HCT116 (cell line): ENCODE data around the gene XK. TPM values are rescaled to one million over a fixed set of nuclear protein-coding genes. Genes with fewer than 3 reads are reported as not detected.

Source experiments
- ATAC-seq: fragments of 200-7000 bp; cut with Tn5 transposase; 2 replicates; pipeline ENCODE4 v1.9.1; 2020; ENCODE audit warnings: mild to moderate bottlenecking, moderate library complexity
- BruUV-seq: library from RNA; stranded (reverse); fragments of 400-500 nt; replicated peaks from 2 replicates; lab custom pipeline; 2021; lab: Mats Ljungman, UMichigan
- CTCF ChIA-PET: fragments of 300-600 bp; sonication (Branson Sonifier 250); formaldehyde crosslinking; loops from one replicate; lab custom pipeline; 2021; ENCODE audit warnings: antibody characterized with exemption; lab: Charles Lee
- POLR2A ChIA-PET: fragments of 300-600, 350-600 bp; sonication (Branson Sonifier 250); formaldehyde crosslinking; loops from one replicate; lab custom pipeline; 2021; ENCODE audit warnings: antibody characterized with exemption; lab: Charles Lee
- RAD21 ChIA-PET, 2 experiments: fragments of 300-600 bp; sonication (Branson Sonifier 250); formaldehyde crosslinking; loops; one replicate each; lab custom pipeline; 2023; ENCODE audit warnings: low total read pairs in 2 of 2; ENCODE audit not compliant: uncharacterized antibody in 2 of 2, unreplicated experiment in 2 of 2, low non-redundant PET in 1 of 2; lab: Charles Lee
- DNase-seq: peaks from one replicate; pipeline ENCODE4 v3.0.0-alpha.2; 2010; ENCODE audit warnings: low read depth, low spot score
- H2AFZ ChIP-seq: fragments of 200-600 bp; shearing (Covaris generic), sonication (generic); 2 replicates; pipeline ENCODE4 v1.6.1; 2017; ENCODE audit warnings: low read depth, mixed run types, mixed read lengths, antibody characterized with exemption, low read length; ENCODE audit not compliant: poor library complexity, severe bottlenecking
- H3K27ac ChIP-seq: 2 replicates; pipeline ENCODE4 v1.5.1; 2012; ENCODE audit warnings: low read depth, low read length
- H3K27me3 ChIP-seq: fragments of 200-600 bp; sonication (generic); 2 replicates; pipeline ENCODE4 v1.6.1; 2016; ENCODE audit warnings: mixed run types, low read length, mixed read lengths; ENCODE audit not compliant: insufficient read depth
- H3K36me3 ChIP-seq, 2 experiments: fragments of 200-500 bp in 1 of 2; fragments of 200-600 bp in 1 of 2; sonication (Bioruptor generic) in 1 of 2; sonication (generic) in 1 of 2; 2 replicates each; pipeline versions ENCODE4 v1.5.1 to v1.6.1; 2014 to 2016; ENCODE audit warnings: low read length in 2 of 2, inconsistent platforms in 1 of 2, mixed read lengths in 1 of 2, mixed run types in 1 of 2; ENCODE audit not compliant: insufficient read depth in 2 of 2, control insufficient read depth in 1 of 2
- H3K4me1 ChIP-seq, 2 experiments: fragments of 200-600 bp in 1 of 2; sonication (generic) in 1 of 2; 2 replicates each; pipeline versions ENCODE4 v1.5.1 to v1.6.1; 2012 to 2017; ENCODE audit warnings: low read length in 2 of 2, inconsistent platforms in 1 of 2, mild to moderate bottlenecking in 1 of 2, mixed read lengths in 1 of 2, mixed run types in 1 of 2, moderate library complexity in 1 of 2; ENCODE audit not compliant: insufficient read depth in 2 of 2, control insufficient read depth in 1 of 2
- H3K4me2 ChIP-seq: fragments of 200-600 bp; sonication (generic); 2 replicates; pipeline ENCODE4 v1.6.1; 2017; ENCODE audit warnings: mixed run types, low read length, mixed read lengths
- H3K4me3 ChIP-seq, 2 experiments: fragments of 200-600 bp in 1 of 2; sonication (generic) in 1 of 2; replicated peaks in 1 of 2; 2 replicates each; pipeline ENCODE4 v1.5.1; 2011 to 2016; ENCODE audit warnings: low read length in 2 of 2, control low read depth in 1 of 2, low read depth in 1 of 2, mild to moderate bottlenecking in 1 of 2, mixed read lengths in 1 of 2, mixed run types in 1 of 2
- H3K79me2 ChIP-seq: fragments of 200-600 bp; sonication (generic); 2 replicates; pipeline ENCODE4 v1.6.1; 2017; ENCODE audit warnings: mild to moderate bottlenecking, mixed run types, low read length, moderate library complexity, mixed read lengths; ENCODE audit not compliant: insufficient read depth
- H3K9ac ChIP-seq: fragments of 200-600 bp; sonication (generic); 2 replicates; pipeline ENCODE4 v1.6.1; 2016; ENCODE audit warnings: low read length, mixed read lengths
- H3K9me2 ChIP-seq: fragments of 200-600 bp; sonication (generic), shearing (Covaris generic); 2 replicates; pipeline ENCODE4 v1.6.1; 2017; ENCODE audit warnings: mixed run types, mild to moderate bottlenecking, moderate library complexity; ENCODE audit not compliant: insufficient read depth
- H3K9me3 ChIP-seq, 2 experiments: fragments of 200-500 bp in 1 of 2; fragments of 200-600 bp in 1 of 2; sonication (Bioruptor generic) in 1 of 2; sonication (generic) in 1 of 2; 2 replicates each; pipeline ENCODE4 v1.6.1; 2014 to 2017; ENCODE audit warnings: low read length in 2 of 2, mixed read lengths in 2 of 2, inconsistent platforms in 1 of 2, low read depth in 1 of 2, mild to moderate bottlenecking in 1 of 2, mixed run types in 1 of 2, moderate library complexity in 1 of 2; ENCODE audit not compliant: control insufficient read depth in 1 of 2, insufficient read depth in 1 of 2
- H4K20me1 ChIP-seq: fragments of 200-600 bp; sonication (generic), shearing (Covaris generic); 2 replicates; pipeline ENCODE4 v1.6.1; 2017; ENCODE audit warnings: mixed run types, mild to moderate bottlenecking, moderate library complexity; ENCODE audit not compliant: insufficient read depth
- CEBPB ChIP-seq: IDR thresholded peaks from 2 replicates; pipeline ENCODE4 v1.6.1; 2012; ENCODE audit warnings: low read depth
- ELF1 ChIP-seq: IDR thresholded peaks from 2 replicates; pipeline ENCODE4 v1.6.1; 2012; ENCODE audit warnings: low read depth, borderline replicate concordance
- EZH2 ChIP-seq: fragments of 200-600 bp; sonication (generic); IDR thresholded peaks from 2 replicates; pipeline ENCODE4 v1.6.1; 2017; ENCODE audit warnings: antibody characterized with exemption, mixed run types
- POLR2AphosphoS5 ChIP-seq: IDR thresholded peaks from 2 replicates; pipeline ENCODE4 v1.6.1; 2011; ENCODE audit warnings: mild to moderate bottlenecking, low read depth, low read length, moderate library complexity
- SP1 ChIP-seq: IDR thresholded peaks from 2 replicates; pipeline ENCODE4 v1.6.1; 2012; ENCODE audit warnings: low read depth
- YY1 ChIP-seq: IDR thresholded peaks from 2 replicates; pipeline ENCODE4 v1.6.1; 2011; ENCODE audit warnings: low read length, low read depth, moderate library complexity, mild to moderate bottlenecking; ENCODE audit not compliant: insufficient replicate concordance; ENCODE audit errors: extremely low read depth
- ZFX ChIP-seq: fragments of 450-650 bp; IDR thresholded peaks from 2 replicates; pipeline ENCODE4 v1.6.1; 2017
- ZNF274 ChIP-seq: fragments of 200-500 bp; sonication (Bioruptor generic); IDR thresholded peaks from 2 replicates; pipeline ENCODE4 v1.6.1; 2014; ENCODE audit warnings: mild to moderate bottlenecking, low read depth, low read length, inconsistent platforms
- intact Hi-C: fragments of 100-400 bp; cut with micrococcal nuclease; formaldehyde crosslinking; loops from 2 replicates; pipeline ENCODE4 v1.10.0; 2022
- total RNA-seq: library from RNA; stranded (reverse); gene quantifications from one replicate; pipeline ENCODE4 v1.2.1, GENCODE V29; 2021; ENCODE audit not compliant: unreplicated experiment
- TF ChIP-seq, protein P1 (sequence below), 3 experiments: fragments of 200-600 bp in 1 of 3; sonication (generic) in 1 of 3; IDR thresholded peaks in 2 of 3; conservative IDR thresholded peaks in 1 of 3; 2 replicates each; pipeline ENCODE4 v1.5.1; 2012 to 2017; ENCODE audit warnings: low read depth in 2 of 3, low read length in 2 of 3, antibody characterized with exemption in 1 of 3, borderline replicate concordance in 1 of 3, control low read depth in 1 of 3, mild to moderate bottlenecking in 1 of 3, mixed read lengths in 1 of 3, mixed run types in 1 of 3, moderate library complexity in 1 of 3; ENCODE audit not compliant: insufficient read depth in 1 of 3
- TF ChIP-seq, protein P2 (sequence below): IDR thresholded peaks from 2 replicates; pipeline ENCODE4 v1.6.1; 2012
- TF ChIP-seq, protein P3 (sequence below): IDR thresholded peaks from 2 replicates; pipeline ENCODE4 v1.6.1; 2011; ENCODE audit warnings: mild to moderate bottlenecking, low read length, moderate library complexity; ENCODE audit not compliant: insufficient replicate concordance; ENCODE audit errors: extremely low read depth
- TF ChIP-seq, protein P4 (sequence below): IDR thresholded peaks from 2 replicates; pipeline ENCODE4 v1.6.1; 2012

Gene XK
- total RNA-seq, 1 experiment from 2014 or later: 2.6 TPM

DNA sequence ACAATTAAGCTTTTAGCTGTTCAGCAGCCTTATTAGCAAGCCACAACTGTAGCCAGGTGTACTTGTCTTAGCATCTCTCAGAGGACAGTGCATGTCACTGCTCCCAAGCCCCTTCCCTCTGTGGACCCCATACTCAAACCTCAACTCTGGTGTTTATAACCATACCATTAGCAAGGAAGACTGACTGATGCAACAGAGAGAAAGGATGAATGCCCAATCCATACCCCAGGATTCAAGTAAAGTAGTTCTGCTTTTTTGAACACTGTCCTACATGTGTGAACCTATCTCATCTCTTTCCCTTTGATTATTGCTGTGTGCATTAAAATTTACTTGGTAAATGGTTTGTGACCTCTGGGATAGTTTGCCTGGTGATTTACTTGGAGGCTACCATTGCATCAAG, 71.5 kb downstream of the XK start:
- ATAC-seq: no peak
- Histone ChIP-seq H3K27ac (no peak overlapping the region), H3K9me2 (no peaks in the 10 kb centered on the region), H3K9me3 (no peaks in the 10 kb centered on the region), H4K20me1 (no peaks in the 10 kb centered on the region), H3K4me3 (no peak overlapping the region), H3K79me2 (no peaks in the 10 kb centered on the region), H3K4me2 (no peak overlapping the region), H3K27me3 (no peaks in the 10 kb centered on the region), H3K4me1 (no peaks in the 10 kb centered on the region), H2AFZ (no peak overlapping the region), H3K36me3 (no peaks in the 10 kb centered on the region), H3K9ac (no peak overlapping the region)
- DNase-seq: no peak
- intact Hi-C loops: no loop called here
- RAD21 ChIA-PET: no interaction called here
- CTCF ChIA-PET: no interaction called here
- POLR2A ChIA-PET: no interaction called here
- TF ChIP-seq, protein P1, sequence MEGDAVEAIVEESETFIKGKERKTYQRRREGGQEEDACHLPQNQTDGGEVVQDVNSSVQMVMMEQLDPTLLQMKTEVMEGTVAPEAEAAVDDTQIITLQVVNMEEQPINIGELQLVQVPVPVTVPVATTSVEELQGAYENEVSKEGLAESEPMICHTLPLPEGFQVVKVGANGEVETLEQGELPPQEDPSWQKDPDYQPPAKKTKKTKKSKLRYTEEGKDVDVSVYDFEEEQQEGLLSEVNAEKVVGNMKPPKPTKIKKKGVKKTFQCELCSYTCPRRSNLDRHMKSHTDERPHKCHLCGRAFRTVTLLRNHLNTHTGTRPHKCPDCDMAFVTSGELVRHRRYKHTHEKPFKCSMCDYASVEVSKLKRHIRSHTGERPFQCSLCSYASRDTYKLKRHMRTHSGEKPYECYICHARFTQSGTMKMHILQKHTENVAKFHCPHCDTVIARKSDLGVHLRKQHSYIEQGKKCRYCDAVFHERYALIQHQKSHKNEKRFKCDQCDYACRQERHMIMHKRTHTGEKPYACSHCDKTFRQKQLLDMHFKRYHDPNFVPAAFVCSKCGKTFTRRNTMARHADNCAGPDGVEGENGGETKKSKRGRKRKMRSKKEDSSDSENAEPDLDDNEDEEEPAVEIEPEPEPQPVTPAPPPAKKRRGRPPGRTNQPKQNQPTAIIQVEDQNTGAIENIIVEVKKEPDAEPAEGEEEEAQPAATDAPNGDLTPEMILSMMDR (IDR thresholded peaks at IDR 0.05 in 2 of 3, conservative IDR thresholded peaks at IDR 0.05 in 1 of 3; ENCODE audit: borderline replicate concordance in 1 of 3, insufficient read depth in 1 of 3, low read depth in 2 of 3, low read length in 2 of 3): no peak
- TF ChIP-seq CEBPB: no peak
- BruUV-seq: no TSS peak

DNA sequence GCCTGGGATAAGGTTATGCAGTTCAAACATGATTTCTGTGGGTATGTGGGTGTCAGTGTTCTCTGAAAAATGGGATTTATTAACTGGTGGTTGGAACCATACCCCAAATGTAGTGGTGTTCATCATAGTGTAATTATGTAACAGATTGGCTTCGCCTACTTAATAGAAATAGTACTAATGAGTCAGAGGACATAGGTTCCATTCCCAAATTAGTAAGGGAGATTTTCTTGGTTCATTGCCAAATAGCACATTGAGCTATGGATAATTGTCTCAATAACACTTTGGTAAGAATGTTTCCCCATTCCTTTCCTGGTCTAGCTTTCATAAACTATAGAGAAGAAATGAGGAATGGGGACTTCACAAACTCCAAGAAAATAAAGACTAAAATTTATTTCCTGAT, 73.8 kb downstream of the XK start:
- intact Hi-C loops: no loop called here
- H3K9me2 ChIP-seq: no peaks in the 10 kb centered on the region
- H4K20me1 ChIP-seq: no peaks in the 10 kb centered on the region
- CTCF ChIA-PET: no interaction called here
- H3K4me2 ChIP-seq: no peak overlapping the region
- no peaks in the 10 kb centered on the region for H3K79me2 ChIP-seq
- no TSS peak for BruUV-seq
- H2AFZ ChIP-seq: no peak overlapping the region
- POLR2A ChIA-PET: no interaction called here
- no peak overlapping the region for H3K27ac ChIP-seq
- RAD21 ChIA-PET: no interaction called here
- H3K4me1 ChIP-seq: no peaks in the 10 kb centered on the region
- TF ChIP-seq CEBPB (no peak), ZFX (no peak), POLR2AphosphoS5 (no peak), YY1 (no peak), SP1 (no peak), EZH2 (no peak), ZNF274 (no peak), ELF1 (no peak)
- TF ChIP-seq, protein P2, sequence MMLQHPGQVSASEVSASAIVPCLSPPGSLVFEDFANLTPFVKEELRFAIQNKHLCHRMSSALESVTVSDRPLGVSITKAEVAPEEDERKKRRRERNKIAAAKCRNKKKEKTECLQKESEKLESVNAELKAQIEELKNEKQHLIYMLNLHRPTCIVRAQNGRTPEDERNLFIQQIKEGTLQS: no peak
- TF ChIP-seq, protein P3, sequence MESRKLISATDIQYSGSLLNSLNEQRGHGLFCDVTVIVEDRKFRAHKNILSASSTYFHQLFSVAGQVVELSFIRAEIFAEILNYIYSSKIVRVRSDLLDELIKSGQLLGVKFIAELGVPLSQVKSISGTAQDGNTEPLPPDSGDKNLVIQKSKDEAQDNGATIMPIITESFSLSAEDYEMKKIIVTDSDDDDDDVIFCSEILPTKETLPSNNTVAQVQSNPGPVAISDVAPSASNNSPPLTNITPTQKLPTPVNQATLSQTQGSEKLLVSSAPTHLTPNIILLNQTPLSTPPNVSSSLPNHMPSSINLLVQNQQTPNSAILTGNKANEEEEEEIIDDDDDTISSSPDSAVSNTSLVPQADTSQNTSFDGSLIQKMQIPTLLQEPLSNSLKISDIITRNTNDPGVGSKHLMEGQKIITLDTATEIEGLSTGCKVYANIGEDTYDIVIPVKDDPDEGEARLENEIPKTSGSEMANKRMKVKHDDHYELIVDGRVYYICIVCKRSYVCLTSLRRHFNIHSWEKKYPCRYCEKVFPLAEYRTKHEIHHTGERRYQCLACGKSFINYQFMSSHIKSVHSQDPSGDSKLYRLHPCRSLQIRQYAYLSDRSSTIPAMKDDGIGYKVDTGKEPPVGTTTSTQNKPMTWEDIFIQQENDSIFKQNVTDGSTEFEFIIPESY: no peak
- TF ChIP-seq, protein P1 (IDR thresholded peaks at IDR 0.05 in 2 of 3, conservative IDR thresholded peaks at IDR 0.05 in 1 of 3; ENCODE audit: borderline replicate concordance in 1 of 3, insufficient read depth in 1 of 3, low read depth in 2 of 3, low read length in 2 of 3): no peak
- TF ChIP-seq, protein P4, sequence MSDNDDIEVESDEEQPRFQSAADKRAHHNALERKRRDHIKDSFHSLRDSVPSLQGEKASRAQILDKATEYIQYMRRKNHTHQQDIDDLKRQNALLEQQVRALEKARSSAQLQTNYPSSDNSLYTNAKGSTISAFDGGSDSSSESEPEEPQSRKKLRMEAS: no peak
- ATAC-seq (no peak), DNase-seq (no peak)
- H3K4me3 ChIP-seq: no peak overlapping the region
- H3K9ac ChIP-seq: no peak overlapping the region
- no peaks in the 10 kb centered on the region for H3K36me3 ChIP-seq
- H3K9me3 ChIP-seq: no peaks in the 10 kb centered on the region
- no peaks in the 10 kb centered on the region for H3K27me3 ChIP-seq
